GM21619 (cell line): ENCODE results near the gene LDHD.

Experiments
- ATAC-seq: cut with Tn5 transposase; IDR thresholded peaks from one replicate; pipeline ENCODE4 v1.9.1; 2021; ENCODE audit not compliant: unreplicated experiment

Gene LDHD

GRCh38 chr16:75114946-75115825, 1.4 kb downstream of the LDHD start:
- no peak for ATAC-seq

GRCh38 chr16:75114179-75114945, 2.2 kb downstream of the LDHD start:
- no peak for ATAC-seq

GRCh38 chr16:75113541-75114121, 2.9 kb downstream of the LDHD start:
- ATAC-seq, result no peak

GRCh38 chr16:75112734-75113491, 3.7 kb downstream of the LDHD start:
- no peak for ATAC-seq

- no peak for ATAC-seq
Observed at GRCh38 chr16:75111961-75112733, 4.4 kb downstream of the LDHD start.

- no peak for ATAC-seq
Observed at GRCh38 chr16:75111514-75111940, 5.1 kb downstream of the LDHD start.

- peak; percentile 72 for ATAC-seq
Observed at GRCh38 chr16:75110637-75111513, 5.7 kb downstream of the LDHD start.

- no peak for ATAC-seq
Observed at GRCh38 chr16:75109732-75110243, 6.8 kb downstream of the LDHD start.

GRCh38 chr16:75108792-75109731, 7.5 kb downstream of the LDHD start:
- ATAC-seq, result no peak

GRCh38 chr16:75107505-75107904, 9.1 kb downstream of the LDHD start:
- ATAC-seq, result no peak

GRCh38 chr16:75106351-75107274, 10.0 kb downstream of the LDHD start:
- ATAC-seq, result no peak

GRCh38 chr16:75105306-75106061, 11.1 kb downstream of the LDHD start:
- ATAC-seq, result no peak

- ATAC-seq, result no peak
Observed at GRCh38 chr16:75104836-75105235, 11.7 kb downstream of the LDHD start.

GRCh38 chr16:75103994-75104393, 12.6 kb downstream of the LDHD start:
- ATAC-seq, result no peak

- ATAC-seq, result no peak
Observed at GRCh38 chr16:75102595-75102994, 14.0 kb downstream of the LDHD start.

- ATAC-seq, result no peak
Observed at GRCh38 chr16:75101635-75102034, 14.9 kb downstream of the LDHD start.
